Raji (cell line): ENCODE measurements around the gene MAN2B1.
A peak's percentile ranks its signal among the peaks of the same experiment; 100 is the strongest.

Experiments used
- POLR2A ChIP-seq: IDR thresholded peaks from 2 replicates; pipeline ENCODE4 v1.6.1; 2011; ENCODE audit warnings: low read depth, low read length, control low read depth; ENCODE audit not compliant: insufficient read depth

The MAN2B1 gene

DNA sequence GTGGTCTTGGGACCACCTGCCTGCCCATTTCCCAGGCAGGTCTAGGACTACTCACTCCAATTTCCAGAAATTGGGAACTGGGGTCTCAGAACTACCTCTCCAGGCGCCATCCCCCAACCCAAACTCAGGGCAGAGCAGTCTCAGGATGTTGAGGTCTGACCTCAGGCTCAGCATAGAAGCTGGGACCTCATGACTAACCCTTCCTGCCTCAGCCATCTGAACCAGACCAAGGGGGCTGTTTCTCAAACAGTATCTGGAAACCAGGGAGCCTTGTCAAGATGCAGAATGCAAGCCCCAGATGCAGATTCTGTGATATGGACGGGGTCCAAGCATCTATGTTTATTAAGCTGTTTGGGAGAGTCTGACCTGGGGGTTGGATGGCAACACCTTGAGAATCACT is 28.6 kb upstream of the MAN2B1 start:
- TF ChIP-seq POLR2A: no peak

DNA sequence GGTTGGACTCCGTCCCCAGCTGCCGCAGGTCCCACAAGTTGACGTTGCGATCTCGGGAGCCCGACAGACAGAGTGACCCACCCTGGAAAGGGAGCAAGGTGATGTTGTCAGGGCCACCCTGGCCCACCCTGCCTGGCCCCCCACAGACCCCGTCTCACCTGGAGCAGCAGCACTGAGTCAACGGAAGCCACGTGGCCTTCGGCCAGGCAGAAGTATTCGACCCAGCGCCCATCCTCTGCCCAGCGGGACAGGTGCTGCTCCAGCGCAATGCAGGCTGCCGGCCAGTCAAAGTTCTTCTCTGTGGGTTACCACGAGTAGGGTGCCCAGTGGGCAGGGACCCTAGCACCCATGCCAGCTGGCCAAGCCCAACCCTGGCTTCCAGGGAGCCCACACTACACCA is 28.1 kb upstream of the MAN2B1 start:
- no peak for TF ChIP-seq POLR2A

DNA sequence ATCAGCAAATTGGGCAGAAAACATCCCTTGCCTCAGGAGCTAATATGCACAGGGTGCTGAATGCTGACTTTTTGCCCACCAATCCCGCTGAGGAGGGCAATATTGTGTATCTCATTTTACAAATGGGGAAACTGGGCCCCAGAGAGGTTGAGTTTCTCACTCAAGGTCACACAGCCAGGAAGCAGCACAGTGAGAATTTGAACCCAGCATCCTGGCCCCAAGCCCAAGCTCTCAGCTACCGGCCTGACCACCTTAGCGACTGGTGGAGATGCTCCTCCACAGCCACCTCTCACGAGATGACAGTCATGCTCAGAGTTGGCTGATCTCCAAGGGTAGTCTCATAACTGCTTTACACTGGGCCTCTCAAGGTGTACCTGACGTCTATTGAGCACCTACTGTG is 26.4 kb upstream of the MAN2B1 start:
- TF ChIP-seq POLR2A: no peak

DNA sequence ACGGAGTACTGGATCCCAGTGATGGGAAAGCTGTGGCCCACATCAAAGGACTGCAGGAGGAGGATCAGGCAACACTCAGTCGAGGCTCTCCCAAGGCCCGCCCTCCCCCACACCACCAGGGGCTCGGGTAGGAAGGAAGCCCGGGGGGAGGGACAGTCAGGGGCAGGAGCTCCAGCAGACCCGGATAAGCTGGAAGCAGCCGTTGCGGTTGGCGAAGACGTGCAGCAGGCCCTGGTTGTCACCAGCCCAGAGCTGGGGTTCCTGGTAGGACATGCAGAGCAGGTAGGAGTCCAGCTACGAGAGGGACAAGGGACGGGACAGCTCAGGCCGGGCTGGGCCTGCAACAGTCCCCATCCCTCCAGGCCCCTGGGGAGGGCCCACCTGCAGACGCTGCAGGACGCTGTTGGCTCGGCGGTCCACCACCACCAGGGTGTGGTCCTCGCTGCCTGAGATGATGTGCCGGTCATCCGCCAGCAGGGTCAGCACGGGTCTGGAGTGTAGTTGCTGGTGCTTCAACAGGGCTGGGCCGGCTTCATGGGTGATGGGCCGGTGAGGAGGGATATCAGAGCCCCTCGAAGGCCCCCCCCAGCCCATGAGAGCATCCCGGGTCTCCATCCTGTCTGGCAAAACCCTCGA is 23.2 kb upstream of the MAN2B1 start:
- no peak for TF ChIP-seq POLR2A

DNA sequence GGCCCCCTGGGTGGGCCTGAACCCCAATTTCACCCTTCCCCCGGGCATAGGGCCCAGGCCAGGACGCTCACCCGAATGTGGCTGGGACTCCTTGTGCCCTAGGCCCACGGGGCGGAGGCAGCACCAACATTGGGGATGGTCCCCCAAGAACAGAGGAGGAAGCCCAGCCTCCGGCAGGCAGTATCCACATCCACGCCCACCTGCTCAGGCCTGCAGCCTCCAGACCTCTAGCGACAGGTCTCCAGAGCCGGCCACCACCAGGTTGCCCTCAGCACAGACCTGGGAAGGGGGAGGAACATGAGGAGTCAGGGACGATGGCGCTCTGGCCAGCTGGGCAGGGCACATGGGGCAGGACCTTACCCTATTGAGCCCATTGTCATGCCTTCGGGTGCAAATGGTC is 22.5 kb upstream of the MAN2B1 start:
- no peak for TF ChIP-seq POLR2A

DNA sequence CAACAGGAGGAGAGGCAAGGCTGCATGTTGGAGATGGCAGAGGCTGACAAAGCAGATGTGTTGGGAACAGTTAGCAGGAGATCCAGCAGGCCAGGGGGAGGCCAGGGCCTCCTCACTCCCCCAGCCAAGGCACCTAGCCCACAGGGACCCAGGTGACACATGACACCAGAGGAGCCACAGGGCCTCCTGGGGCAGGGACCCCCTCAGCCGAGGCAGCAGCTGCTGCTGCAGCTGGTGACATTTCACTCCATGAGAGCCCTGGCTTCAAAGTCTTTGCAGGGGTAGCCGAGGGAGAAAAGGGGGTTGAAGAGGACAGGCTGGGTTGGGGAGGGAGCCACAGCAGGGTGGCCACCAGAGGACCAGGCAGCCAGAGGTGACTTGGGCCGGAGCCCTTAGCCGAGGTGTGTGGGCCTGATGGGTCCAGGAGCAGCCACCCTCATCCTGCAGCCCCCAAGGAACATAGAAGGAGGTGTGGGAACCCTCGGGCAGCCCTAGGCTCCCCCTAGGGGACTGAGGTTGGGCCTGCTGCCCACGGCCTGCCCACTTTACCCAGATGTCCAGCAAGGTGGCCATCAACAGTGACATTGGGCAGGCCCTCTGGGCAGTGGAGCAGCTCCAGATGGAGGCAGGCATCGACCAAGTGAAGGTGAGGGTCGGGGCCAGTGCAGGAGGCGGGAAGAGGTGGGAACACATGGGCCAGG is 21.1 kb upstream of the MAN2B1 start, which contains the start of gene GNG14:
TSS of gene GNG14 (plus strand) at position 503 of the 701 bp plus-strand sequence. CDS start at position 554, 51 bp downstream.
- no peak for TF ChIP-seq POLR2A

DNA sequence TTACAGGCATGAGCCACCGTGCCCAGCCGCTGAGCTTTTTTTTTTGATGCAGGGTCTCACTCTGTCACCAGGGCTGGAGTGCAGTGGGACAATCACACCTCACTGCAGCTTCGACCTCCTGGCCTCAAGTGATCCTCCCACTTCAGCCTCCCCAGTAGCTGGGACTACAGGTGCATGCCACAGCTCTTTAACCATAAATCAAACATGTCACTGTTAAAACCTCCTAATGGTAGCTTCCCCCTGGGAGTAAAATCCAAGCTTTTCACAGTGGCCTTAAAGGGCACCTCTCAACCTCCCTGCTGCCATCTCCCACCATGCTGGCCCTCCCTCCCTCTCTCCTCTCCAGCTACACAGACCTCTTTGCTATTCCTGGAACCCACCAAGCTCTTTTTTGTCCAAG is 19.3 kb upstream of the MAN2B1 start:
- TF ChIP-seq POLR2A: no peak

DNA sequence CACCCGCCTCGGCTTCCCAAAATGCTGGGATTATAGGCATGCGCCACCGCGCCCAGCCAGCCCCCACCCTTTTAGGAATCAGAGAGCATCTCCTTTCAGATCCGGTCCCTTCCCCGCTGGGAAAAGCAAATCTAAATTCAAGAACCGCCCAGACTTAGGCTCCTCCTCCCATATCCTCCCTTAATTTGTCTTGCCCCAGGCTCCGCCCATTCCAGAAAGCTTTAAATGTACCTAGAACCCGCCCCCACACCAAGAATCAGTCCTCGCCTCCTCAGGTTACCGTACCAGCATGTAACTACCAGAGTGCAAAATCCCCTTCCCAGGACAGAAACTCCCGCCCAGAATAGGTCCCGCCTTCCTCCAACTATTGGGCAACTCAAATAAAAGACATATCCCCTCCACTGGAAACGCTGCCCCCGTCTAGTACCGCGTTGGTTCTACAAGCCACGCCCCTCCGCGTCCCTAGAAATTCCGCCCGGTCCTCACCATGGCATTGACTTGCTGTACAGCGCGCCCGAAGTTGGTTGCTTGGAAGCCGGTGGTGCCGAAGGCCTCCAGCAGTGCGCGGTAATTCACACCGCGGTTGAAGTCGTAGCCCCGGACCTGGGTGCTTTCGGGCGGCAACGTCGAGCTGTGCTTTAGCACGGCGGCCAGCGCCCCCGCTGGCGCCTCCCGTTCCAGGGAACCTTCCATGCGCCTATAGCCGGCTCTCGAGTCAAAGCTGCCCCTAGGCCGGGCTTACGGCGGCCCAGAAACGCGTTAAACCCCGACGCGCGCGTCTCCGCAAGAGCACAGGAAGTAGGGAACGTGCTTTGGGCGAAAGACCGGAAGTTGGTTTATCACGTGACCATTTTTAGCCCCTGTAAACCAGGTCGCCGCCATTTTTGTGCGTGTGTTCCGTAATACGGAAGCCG is 14.8 kb upstream of the MAN2B1 start, which contains the start of gene DHPS:
TSS of gene DHPS (minus strand) at position 807 of the 914 bp plus-strand sequence. CDS start at position 693, 114 bp downstream.
- TF ChIP-seq POLR2A: peak; percentile 82

DNA sequence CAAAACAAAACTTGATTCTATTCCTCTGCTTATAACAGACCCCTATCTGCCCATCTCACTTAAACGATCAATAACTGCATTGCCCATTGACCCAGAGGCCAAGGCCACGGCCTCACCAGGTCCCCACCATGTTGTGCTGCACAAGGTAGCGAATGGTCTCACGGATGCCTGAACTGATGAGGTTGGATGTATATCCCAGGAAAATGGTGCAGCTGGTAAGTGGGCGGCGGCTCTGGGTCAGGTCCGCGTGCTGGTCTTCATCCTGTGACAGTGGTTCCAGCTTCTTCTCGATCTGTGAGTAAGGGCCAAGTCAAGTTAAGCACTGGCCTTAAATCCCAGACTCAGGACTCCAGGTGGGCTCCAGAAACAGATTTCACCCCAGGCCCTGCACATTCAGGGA is 13.5 kb upstream of the MAN2B1 start:
- TF ChIP-seq POLR2A: no peak

DNA sequence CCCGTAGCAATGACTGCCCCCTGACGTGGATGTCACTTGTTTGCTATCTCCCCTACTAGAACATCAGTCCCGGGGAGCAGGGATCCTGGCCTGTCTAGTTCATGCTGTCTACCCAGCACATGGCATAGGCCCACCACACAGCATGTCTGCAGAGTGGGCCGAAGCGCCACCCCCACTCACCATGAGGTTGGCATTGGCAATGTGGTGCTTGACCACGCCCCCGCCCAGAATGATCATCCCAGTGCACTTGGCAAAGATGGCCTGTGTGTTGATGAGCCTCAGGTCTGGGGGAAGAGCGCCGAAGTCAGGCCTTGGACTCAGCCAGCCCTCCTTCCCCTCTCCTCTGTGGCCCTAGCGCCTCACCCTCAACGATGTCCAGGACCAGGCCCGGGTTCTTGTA is 10.4 kb upstream of the MAN2B1 start:
- no peak for TF ChIP-seq POLR2A

DNA sequence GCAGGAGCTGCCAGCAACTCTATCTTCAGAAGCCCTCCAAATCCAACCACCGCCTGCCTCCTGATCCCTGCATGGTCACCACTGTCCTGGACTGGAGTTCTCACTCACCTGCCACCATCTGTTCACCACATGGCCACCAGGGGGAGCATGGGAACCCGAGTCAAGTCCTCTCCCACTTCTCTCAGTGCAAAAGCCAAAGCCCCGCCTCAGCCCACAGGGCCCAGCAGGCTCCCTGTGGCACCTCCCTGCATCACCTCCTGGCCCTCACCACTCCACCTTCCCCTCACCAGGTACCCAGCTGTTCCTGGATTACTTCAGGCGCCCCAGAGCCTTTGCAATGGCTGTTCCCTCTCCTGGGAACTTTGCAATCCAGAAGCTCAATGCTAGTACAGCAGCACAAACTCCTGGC is 9.8 kb upstream of the MAN2B1 start:
- no peak for TF ChIP-seq POLR2A

DNA sequence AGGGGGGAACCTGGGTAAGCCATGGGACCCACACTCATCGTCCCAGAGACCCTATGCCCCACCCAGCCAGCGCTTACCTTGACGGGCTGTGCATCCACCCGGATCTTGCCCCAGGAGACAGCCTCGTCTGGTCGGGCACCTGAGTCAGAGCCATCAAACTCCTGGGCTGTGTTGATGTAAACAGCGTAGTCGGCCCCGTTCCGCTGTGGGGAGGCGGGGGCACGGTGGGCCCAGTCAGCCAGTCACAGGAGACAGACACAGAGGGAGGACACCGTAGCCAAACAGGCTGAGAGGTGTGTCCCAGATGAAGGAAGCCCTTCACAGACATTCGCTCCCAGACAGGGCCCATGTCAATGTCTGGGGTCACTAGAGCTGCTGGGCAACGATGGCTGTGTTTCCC is 9.4 kb upstream of the MAN2B1 start:
- no peak for TF ChIP-seq POLR2A

DNA sequence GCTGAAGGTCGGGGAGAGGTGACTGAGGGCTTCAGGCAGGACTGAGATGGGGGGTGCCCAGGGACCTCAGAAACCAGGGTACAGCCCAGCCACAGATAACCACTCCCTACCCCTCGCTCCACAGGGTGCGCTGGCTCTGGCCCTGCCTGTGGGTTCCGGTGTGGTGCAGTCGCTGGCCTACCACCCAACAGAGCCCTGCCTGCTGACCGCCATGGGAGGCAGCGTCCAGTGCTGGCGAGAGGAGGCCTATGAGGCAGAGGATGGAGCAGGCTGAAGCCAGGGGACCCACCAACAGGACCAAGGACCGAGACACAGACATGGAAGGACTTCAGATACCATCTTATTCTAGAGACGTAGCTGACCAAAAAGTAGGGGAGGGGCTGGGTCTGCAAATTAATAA is 8.9 kb upstream of the MAN2B1 start:
- no peak for TF ChIP-seq POLR2A

DNA sequence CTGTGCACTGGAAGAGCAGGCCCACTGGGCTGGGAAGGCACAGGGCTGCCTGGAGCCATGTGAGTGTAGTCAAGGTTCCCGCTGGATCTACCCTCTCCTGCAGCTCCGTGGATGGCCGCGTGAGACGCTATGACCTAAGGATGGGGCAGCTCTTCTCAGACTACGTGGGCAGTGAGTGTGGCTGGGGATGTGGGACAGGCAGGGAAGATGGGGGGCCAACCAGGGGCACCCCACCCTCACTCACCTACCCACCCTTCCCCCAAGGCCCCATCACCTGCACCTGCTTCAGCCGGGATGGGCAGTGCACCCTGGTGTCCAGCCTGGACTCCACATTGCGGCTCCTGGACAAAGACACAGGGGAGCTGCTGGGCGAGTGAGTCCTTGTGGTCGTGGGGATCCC is 6.2 kb upstream of the MAN2B1 start:
- no peak for TF ChIP-seq POLR2A

DNA sequence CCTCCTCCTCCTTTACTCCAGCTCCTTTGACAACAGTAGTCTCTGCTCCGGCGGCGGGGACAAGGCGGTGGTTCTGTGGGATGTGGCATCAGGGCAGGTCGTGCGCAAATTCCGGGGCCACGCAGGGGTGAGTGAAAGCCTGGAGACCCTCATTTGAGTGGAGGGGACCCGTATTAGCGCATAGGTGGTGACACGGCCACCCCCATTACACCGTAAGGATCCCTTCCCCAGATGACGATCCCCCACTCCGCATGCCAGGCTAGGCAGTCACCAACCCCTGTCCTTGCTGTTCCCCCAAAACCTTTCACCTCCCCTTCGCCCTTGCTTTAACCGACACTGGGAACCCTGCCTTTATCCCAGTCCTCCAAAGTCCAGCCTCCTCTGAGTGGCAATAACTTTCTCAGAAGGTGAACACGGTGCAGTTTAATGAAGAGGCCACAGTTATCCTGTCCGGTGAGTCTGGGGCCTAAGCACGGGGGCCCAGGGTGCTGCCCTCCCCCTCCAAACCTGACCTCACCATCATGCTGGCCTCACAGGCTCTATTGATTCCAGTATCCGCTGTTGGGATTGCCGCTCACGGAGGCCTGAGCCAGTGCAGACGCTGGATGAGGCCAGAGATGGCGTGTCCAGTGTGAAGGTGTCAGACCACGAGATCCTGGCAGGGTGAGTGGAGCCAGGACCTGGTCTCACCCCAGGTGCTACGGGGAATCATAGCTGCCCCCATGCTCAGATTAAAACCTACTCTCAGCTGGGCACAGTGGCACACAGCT is 3.8 kb upstream of the MAN2B1 start:
- TF ChIP-seq POLR2A: no peak
